ENCODE data around the gene RPS25. TPM values are rescaled to one million over a fixed set of nuclear protein-coding genes. Genes with fewer than 3 reads are reported as not detected.
A peak's percentile ranks its signal among the peaks of the same experiment; 100 is the strongest.

Gene RPS25
- total RNA-seq, 1 experiment from 2014 or later = 1,176 TPM

GRCh38 chr11:119031912-119032280 is 13.8 kb upstream of the RPS25 start:
- no peak for TF ChIP-seq CTCF (conservative IDR thresholded peaks at IDR 0.05; ENCODE audit: low read depth, low read length)
- no peak for TF ChIP-seq EZH2 (IDR thresholded peaks at IDR 0.05; ENCODE audit: borderline replicate concordance, low read depth, low read length, poor library complexity, severe bottlenecking)
- POLR2A ChIA-PET (ENCODE audit: low non-redundant PET) = no interaction called here
- peaks cover 13% of the 10 kb centered on the region for H3K4me1 ChIP-seq (ENCODE audit: insufficient read depth, low read length, poor library complexity, severe bottlenecking)
- no peaks in the 10 kb centered on the region for H3K9me3 ChIP-seq (ENCODE audit: low read depth, low read length, poor library complexity, severe bottlenecking)
- H3K27ac ChIP-seq (ENCODE audit: low read depth, low read length, poor library complexity, severe bottlenecking) = no peak overlapping the region
- CTCF ChIA-PET = no interaction called here
- intact Hi-C loops (cut with micrococcal nuclease; ENCODE audit: unreplicated experiment) = no loop called here
- no TSS peak for BruUV-seq (replicated peaks)
- peaks cover 21% of the 10 kb centered on the region for H3K36me3 ChIP-seq (ENCODE audit: insufficient read depth, low read length, poor library complexity, severe bottlenecking)
- no peaks in the 10 kb centered on the region for H3K27me3 ChIP-seq (replicated peaks; ENCODE audit: insufficient read depth, low read depth, low read length, poor library complexity)
- DNase-seq (ENCODE audit: low spot score) = no peak
- H3K4me3 ChIP-seq (ENCODE audit: low read depth, low read length, poor library complexity, severe bottlenecking) = no peak overlapping the region

GRCh38 chr11:119030329-119031047 is 12.3 kb upstream of the RPS25 start, which contains the start of gene SLC37A4:
Gene SLC37A4, minus strand, starts transcription at chr11:119030877.
- DNase-seq (ENCODE audit: low spot score) = peak; percentile 100
- no peaks in the 10 kb centered on the region for H3K27me3 ChIP-seq (replicated peaks; ENCODE audit: insufficient read depth, low read depth, low read length, poor library complexity)
- no peaks in the 10 kb centered on the region for H3K9me3 ChIP-seq (ENCODE audit: low read depth, low read length, poor library complexity, severe bottlenecking)
- H3K4me3 ChIP-seq (ENCODE audit: low read depth, low read length, poor library complexity, severe bottlenecking) = peak within 1 kb of the TSS; percentile 67
- H3K36me3 ChIP-seq (ENCODE audit: insufficient read depth, low read length, poor library complexity, severe bottlenecking) = peaks cover 29% of the 10 kb centered on the region
- H3K27ac ChIP-seq (ENCODE audit: low read depth, low read length, poor library complexity, severe bottlenecking) = peak within 1 kb of the TSS; percentile 75
- CTCF ChIA-PET = no interaction called here
- TF ChIP-seq EZH2 (IDR thresholded peaks at IDR 0.05; ENCODE audit: borderline replicate concordance, low read depth, low read length, poor library complexity, severe bottlenecking) (no peak), CTCF (conservative IDR thresholded peaks at IDR 0.05; ENCODE audit: low read depth, low read length) (no peak; the same call in 1 of the 2 replicates)
- intact Hi-C loops (cut with micrococcal nuclease; ENCODE audit: unreplicated experiment) = no loop called here
- H3K4me1 ChIP-seq (ENCODE audit: insufficient read depth, low read length, poor library complexity, severe bottlenecking) = peaks cover 13% of the 10 kb centered on the region
- POLR2A ChIA-PET (ENCODE audit: low non-redundant PET) = no interaction called here
- no TSS peak for BruUV-seq (replicated peaks)

GRCh38 chr11:119030029-119030328 is 11.8 kb upstream of the RPS25 start:
- Histone ChIP-seq H3K27ac (ENCODE audit: low read depth, low read length, poor library complexity, severe bottlenecking) (peak overlapping the region; percentile 75), H3K4me3 (ENCODE audit: low read depth, low read length, poor library complexity, severe bottlenecking) (peak overlapping the region; percentile 67), H3K36me3 (ENCODE audit: insufficient read depth, low read length, poor library complexity, severe bottlenecking) (peaks cover 34% of the 10 kb centered on the region), H3K27me3 (replicated peaks; ENCODE audit: insufficient read depth, low read depth, low read length, poor library complexity) (no peaks in the 10 kb centered on the region), H3K9me3 (ENCODE audit: low read depth, low read length, poor library complexity, severe bottlenecking) (no peaks in the 10 kb centered on the region), H3K4me1 (ENCODE audit: insufficient read depth, low read length, poor library complexity, severe bottlenecking) (peaks cover 13% of the 10 kb centered on the region)
- TF ChIP-seq EZH2 (IDR thresholded peaks at IDR 0.05; ENCODE audit: borderline replicate concordance, low read depth, low read length, poor library complexity, severe bottlenecking) (no peak), CTCF (conservative IDR thresholded peaks at IDR 0.05; ENCODE audit: low read depth, low read length) (no peak)
- ChIA-PET POLR2A (ENCODE audit: low non-redundant PET) (no interaction called here), CTCF (no interaction called here)
- no peak for DNase-seq (ENCODE audit: low spot score)
- no TSS peak for BruUV-seq (replicated peaks)
- intact Hi-C loops (cut with micrococcal nuclease; ENCODE audit: unreplicated experiment) = no loop called here

Measured in A673 (cell line).